ENCODE measurements around the gene AMTN. TPM values are rescaled to one million over a fixed set of nuclear protein-coding genes. Genes with fewer than 3 reads are reported as not detected.

Gene AMTN
- total RNA-seq, 4 donors from 2014 or later: not detected

DNA sequence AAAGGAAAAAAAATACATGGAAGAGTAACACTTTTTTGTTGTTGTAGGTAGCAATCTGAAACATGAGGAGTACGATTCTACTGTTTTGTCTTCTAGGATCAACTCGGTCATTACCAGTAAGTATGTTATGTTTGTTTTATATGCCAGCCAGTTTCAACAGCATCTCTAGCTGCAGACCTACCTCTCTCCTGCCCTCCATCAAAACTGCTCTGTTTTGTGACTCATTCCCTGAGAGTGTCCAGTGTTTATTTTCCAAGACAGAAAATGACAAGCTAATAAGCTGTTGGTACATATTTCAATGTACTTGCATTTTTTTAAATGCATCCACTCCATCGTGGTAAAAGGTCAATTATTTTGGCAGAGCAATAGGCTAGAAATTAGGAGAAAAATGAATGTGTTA, 347 bp downstream of the AMTN start:
- TF ChIP-seq, protein P1, sequence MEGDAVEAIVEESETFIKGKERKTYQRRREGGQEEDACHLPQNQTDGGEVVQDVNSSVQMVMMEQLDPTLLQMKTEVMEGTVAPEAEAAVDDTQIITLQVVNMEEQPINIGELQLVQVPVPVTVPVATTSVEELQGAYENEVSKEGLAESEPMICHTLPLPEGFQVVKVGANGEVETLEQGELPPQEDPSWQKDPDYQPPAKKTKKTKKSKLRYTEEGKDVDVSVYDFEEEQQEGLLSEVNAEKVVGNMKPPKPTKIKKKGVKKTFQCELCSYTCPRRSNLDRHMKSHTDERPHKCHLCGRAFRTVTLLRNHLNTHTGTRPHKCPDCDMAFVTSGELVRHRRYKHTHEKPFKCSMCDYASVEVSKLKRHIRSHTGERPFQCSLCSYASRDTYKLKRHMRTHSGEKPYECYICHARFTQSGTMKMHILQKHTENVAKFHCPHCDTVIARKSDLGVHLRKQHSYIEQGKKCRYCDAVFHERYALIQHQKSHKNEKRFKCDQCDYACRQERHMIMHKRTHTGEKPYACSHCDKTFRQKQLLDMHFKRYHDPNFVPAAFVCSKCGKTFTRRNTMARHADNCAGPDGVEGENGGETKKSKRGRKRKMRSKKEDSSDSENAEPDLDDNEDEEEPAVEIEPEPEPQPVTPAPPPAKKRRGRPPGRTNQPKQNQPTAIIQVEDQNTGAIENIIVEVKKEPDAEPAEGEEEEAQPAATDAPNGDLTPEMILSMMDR (IDR thresholded peaks at IDR 0.05): no peak
- TF ChIP-seq POLR2A (IDR thresholded peaks at IDR 0.05): no peak
- Histone ChIP-seq H3K4me1 (no peaks in the 10 kb centered on the region), H3K4me3 (no peak overlapping the region), H3K36me3 (no peaks in the 10 kb centered on the region), H3K27me3 (no peaks in the 10 kb centered on the region), H3K9me3 (no peaks in the 10 kb centered on the region), H3K27ac (no peak overlapping the region)
- DNase-seq: no peak
- intact Hi-C loops (cut with DNase I; ENCODE audit: low total_unique reads): no loop called here

DNA sequence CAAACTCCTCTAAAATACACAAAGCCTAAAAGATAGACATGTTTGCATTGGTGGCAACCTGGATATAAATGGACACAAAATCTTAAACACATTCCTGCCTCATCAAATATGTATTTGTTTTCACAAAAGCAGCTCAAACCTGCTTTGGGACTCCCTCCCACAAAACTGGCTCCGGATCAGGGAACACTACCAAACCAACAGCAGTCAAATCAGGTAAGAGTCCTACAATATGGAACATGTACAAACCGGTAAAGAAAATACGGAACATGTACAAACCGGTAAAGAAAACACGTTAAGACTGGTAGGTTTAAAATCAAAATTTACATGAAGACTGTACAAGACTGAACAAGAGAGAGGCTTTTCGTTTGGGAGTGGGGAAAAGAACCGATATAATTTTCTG, 4.3 kb downstream of the AMTN start:
- H3K27ac ChIP-seq: no peak overlapping the region
- no peaks in the 10 kb centered on the region for H3K36me3 ChIP-seq
- no peaks in the 10 kb centered on the region for H3K27me3 ChIP-seq
- H3K4me3 ChIP-seq: no peak overlapping the region
- no peak for DNase-seq
- TF ChIP-seq, protein P1 (IDR thresholded peaks at IDR 0.05): no peak
- no peak for TF ChIP-seq POLR2A (IDR thresholded peaks at IDR 0.05)
- H3K4me1 ChIP-seq: no peaks in the 10 kb centered on the region
- intact Hi-C loops (cut with DNase I; ENCODE audit: low total_unique reads): no loop called here
- H3K9me3 ChIP-seq: no peaks in the 10 kb centered on the region

DNA sequence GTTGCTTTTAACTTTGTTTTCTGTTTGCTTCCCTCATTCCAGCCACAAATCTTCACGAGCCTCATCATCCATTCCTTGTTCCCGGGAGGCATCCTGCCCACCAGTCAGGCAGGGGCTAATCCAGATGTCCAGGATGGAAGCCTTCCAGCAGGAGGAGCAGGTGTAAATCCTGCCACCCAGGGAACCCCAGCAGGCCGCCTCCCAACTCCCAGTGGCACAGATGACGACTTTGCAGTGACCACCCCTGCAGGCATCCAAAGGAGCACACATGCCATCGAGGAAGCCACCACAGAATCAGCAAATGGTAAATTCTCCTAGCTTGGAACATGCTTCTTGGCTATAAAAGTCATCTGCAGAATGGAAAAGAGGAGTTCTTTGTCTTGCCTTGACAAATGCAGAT, 12.6 kb downstream of the AMTN start:
- Histone ChIP-seq H3K9me3 (no peaks in the 10 kb centered on the region), H3K27me3 (no peaks in the 10 kb centered on the region), H3K4me1 (no peaks in the 10 kb centered on the region), H3K4me3 (no peak overlapping the region), H3K27ac (no peak overlapping the region), H3K36me3 (no peaks in the 10 kb centered on the region)
- TF ChIP-seq, protein P1 (IDR thresholded peaks at IDR 0.05): no peak
- TF ChIP-seq POLR2A (IDR thresholded peaks at IDR 0.05): no peak
- intact Hi-C loops (cut with DNase I; ENCODE audit: low total_unique reads): no loop called here
- no peak for DNase-seq

DNA sequence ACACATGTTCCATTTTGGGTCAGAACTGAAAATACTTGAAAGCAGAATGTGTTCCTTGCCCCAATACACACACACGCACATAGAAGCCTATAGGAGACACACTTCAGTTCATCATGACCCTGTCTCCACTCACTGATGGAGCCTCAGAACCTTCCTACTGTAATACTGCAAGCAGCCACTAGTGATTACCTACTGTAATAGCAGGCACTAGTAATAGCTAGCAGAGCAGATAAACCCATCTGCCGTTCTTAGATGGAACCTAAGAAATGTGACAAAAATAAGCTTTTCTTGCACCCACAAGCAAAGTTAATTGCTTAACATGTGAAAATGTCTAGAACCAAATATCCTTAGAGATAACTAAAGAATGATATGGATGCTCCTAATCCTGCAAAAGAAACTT, 13.6 kb downstream of the AMTN start:
- Histone ChIP-seq H3K9me3 (no peaks in the 10 kb centered on the region), H3K4me1 (no peaks in the 10 kb centered on the region), H3K27me3 (no peaks in the 10 kb centered on the region), H3K4me3 (no peak overlapping the region), H3K36me3 (no peaks in the 10 kb centered on the region), H3K27ac (no peak overlapping the region)
- TF ChIP-seq, protein P1 (IDR thresholded peaks at IDR 0.05): no peak
- intact Hi-C loops (cut with DNase I; ENCODE audit: low total_unique reads): no loop called here
- no peak for DNase-seq

DNA sequence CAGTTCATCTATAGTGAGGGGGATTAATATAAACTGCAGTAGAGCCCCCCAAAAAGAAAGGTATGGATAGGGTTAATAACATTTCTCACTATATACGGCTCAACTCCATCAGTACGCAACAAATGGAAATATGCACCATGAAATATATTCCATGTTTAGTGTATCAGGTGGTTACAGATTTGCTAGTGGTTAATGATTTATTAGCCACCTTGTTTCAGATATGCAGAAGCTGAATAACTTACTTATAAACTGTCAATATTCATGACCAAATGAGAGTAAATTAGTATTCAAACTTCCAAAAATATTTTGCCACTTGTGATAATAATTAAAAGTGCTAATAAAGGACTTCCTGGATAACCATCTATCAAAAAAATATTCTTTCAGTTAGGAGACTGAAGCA, 14.8 kb downstream of the AMTN start:
- Histone ChIP-seq H3K36me3 (no peaks in the 10 kb centered on the region), H3K27me3 (no peaks in the 10 kb centered on the region), H3K4me3 (no peak overlapping the region), H3K27ac (no peak overlapping the region), H3K4me1 (no peaks in the 10 kb centered on the region), H3K9me3 (no peaks in the 10 kb centered on the region)
- intact Hi-C loops (cut with DNase I; ENCODE audit: low total_unique reads): no loop called here
- TF ChIP-seq, protein P1 (IDR thresholded peaks at IDR 0.05): no peak
- TF ChIP-seq POLR2A (IDR thresholded peaks at IDR 0.05): no peak
- DNase-seq: no peak
